SIG-M5 treated with dmso at 0.1 percent for 504 hours (cell line): ENCODE measurements around the gene PYGM.

ENCODE experiments used
- DNase-seq: peaks from one replicate; lab custom pipeline; 2025; ENCODE audit not compliant: unreplicated experiment; lab: John Stamatoyannopoulos, UW

Gene PYGM

GRCh38 chr11:64754124-64754918 is 5.5 kb downstream of the PYGM start:
- DNase-seq = no peak

- no peak for DNase-seq
Measured at GRCh38 chr11:64753380-64754123, 6.2 kb downstream of the PYGM start.

- no peak for DNase-seq
Measured at GRCh38 chr11:64753019-64753379, 6.8 kb downstream of the PYGM start.

- no peak for DNase-seq
Measured at GRCh38 chr11:64752175-64752970, 7.4 kb downstream of the PYGM start.

GRCh38 chr11:64751580-64751979 is 8.2 kb downstream of the PYGM start:
- no peak for DNase-seq

- no peak for DNase-seq
Measured at GRCh38 chr11:64751136-64751535, 8.6 kb downstream of the PYGM start.

- DNase-seq = no peak
Measured at GRCh38 chr11:64750361-64751054, 9.3 kb downstream of the PYGM start.

- DNase-seq = no peak
Measured at GRCh38 chr11:64747961-64748665, 11.7 kb downstream of the PYGM start.

GRCh38 chr11:64746486-64746885 is 13.3 kb downstream of the PYGM start:
- no peak for DNase-seq

- DNase-seq = peak; percentile 80
Measured at GRCh38 chr11:64745521-64746328, 14.0 kb downstream of the PYGM start.

- peak; percentile 85 for DNase-seq
Measured at GRCh38 chr11:64745189-64745520, 14.6 kb downstream of the PYGM start.

GRCh38 chr11:64744544-64745188 is 15.1 kb downstream of the PYGM start:
- DNase-seq = no peak

- peak; percentile 79 for DNase-seq
Measured at GRCh38 chr11:64743591-64744543, 15.9 kb downstream of the PYGM start, which contains the start of gene RASGRP2. Gene RASGRP2, minus strand, starts transcription at chr11:64744142. Its CDS starts 1,276 bp downstream, at chr11:64742866.

GRCh38 chr11:64742889-64743590 is 16.7 kb downstream of the PYGM start:
- DNase-seq = peak; percentile 92

GRCh38 chr11:64742087-64742888 is 17.5 kb downstream of the PYGM start:
- peak; percentile 15 for DNase-seq

- peak; percentile 41 for DNase-seq
Measured at GRCh38 chr11:64741375-64742086, 18.2 kb downstream of the PYGM start.
